D721Med (cell line): ENCODE measurements around the gene TNK2.
A peak's percentile ranks its signal among the peaks of the same experiment; 100 is the strongest.

Source experiments
- DNase-seq: peaks from one replicate; pipeline ENCODE4 v3.0.0; 2011; ENCODE audit warnings: low spot score; ENCODE audit not compliant: insufficient read length
- FAIRE-seq: peaks from 2 replicates; lab custom pipeline; 2011; peaks lifted over from hg19 to GRCh38; lab: Jason Lieb, UNC
- TF ChIP-seq, protein P1 (sequence below): IDR thresholded peaks from 2 replicates; pipeline ENCODE4 v1.5.1; 2012; ENCODE audit warnings: mild to moderate bottlenecking, control low read depth; ENCODE audit not compliant: insufficient read depth; ENCODE audit errors: missing control alignments

The TNK2 gene

DNA sequence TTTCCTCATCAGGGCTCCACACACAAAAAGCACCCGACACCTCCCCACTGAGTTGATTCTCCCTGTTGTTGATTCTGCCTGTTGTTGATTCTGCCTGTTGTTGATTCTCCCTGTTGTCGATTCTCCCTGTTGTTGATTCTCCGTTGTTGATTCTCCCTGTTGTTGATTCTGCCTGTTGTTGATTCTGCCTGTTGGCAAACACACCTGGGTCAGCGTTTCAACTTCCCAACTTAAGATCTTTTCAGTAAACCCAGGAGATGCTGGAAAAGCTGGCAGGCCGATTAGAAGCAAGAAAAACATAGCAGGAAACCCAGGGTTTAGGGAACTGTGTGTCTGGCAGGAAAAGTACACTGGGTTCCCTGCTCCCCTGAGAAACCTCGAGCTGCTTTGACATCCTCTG is 47.9 kb downstream of the TNK2 start:
- FAIRE-seq: no peak
- TF ChIP-seq, protein P1, sequence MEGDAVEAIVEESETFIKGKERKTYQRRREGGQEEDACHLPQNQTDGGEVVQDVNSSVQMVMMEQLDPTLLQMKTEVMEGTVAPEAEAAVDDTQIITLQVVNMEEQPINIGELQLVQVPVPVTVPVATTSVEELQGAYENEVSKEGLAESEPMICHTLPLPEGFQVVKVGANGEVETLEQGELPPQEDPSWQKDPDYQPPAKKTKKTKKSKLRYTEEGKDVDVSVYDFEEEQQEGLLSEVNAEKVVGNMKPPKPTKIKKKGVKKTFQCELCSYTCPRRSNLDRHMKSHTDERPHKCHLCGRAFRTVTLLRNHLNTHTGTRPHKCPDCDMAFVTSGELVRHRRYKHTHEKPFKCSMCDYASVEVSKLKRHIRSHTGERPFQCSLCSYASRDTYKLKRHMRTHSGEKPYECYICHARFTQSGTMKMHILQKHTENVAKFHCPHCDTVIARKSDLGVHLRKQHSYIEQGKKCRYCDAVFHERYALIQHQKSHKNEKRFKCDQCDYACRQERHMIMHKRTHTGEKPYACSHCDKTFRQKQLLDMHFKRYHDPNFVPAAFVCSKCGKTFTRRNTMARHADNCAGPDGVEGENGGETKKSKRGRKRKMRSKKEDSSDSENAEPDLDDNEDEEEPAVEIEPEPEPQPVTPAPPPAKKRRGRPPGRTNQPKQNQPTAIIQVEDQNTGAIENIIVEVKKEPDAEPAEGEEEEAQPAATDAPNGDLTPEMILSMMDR: no peak
- no peak for DNase-seq

DNA sequence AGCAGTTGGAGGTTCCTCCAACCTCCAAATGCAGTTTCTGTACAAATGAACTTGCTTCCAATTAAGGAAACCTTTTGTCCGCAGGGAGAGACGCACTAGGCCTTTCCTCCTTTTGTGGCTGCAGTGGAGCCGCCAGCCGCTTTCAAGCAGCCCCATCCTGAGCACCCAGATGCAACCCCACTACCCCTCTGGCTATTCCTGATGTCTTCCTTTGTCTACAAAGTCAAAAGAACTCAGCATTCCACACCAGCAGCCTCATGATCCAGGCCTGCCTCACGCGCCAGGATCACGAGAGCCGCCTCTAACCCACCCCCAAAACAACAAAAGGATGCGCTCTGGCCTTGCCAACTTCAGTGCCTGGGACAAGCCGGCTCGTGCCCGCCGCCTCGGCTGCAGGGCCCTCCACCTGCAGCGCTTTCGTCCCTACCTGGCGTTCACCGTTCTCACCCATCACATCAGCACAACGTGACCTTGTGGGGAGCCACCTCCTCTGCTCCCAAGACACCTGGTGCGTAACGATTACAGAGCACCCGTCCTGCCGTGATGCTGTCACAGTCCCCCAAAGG is 48.4 kb downstream of the TNK2 start:
- DNase-seq: no peak
- FAIRE-seq: no peak
- TF ChIP-seq, protein P1: no peak

DNA sequence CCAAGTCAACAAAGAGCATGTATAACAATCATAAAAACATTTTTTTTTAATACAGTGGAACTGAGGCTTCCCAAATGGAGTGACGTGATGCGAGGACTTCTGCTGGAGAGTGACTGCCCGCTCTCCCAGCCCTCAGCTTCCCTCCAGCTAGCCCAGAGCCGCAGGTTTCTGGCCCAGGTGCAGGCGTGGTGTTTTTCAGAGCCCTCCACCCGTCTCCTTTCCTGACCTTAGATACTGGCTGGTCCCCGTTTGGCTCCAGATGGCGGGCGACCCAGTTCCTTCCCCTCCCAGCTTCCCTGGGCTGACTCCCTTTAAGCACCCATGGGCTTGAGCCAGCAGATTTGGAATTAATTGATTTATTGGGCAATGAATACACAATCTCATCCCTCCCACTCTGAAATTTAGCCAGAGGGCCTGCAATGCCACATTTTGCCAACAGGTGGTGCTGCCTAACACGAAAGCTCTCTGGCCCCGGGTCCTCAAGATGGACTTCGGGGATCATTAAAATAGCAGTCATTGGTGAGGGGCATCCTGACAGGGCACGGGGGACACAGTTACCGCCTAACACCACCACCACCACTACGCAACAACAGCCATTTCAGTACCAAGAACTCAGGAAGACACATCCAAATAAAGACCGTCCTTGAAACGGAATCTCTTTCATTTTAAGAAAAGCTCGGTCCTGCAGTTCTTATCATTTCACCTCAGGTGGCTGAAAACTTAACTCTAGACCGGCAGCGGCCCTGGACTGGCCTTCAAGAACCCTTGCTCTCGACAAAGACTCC is 49.1 kb downstream of the TNK2 start:
- DNase-seq (peak; percentile 91), FAIRE-seq (no peak)
- TF ChIP-seq, protein P1: peak; percentile 97

DNA sequence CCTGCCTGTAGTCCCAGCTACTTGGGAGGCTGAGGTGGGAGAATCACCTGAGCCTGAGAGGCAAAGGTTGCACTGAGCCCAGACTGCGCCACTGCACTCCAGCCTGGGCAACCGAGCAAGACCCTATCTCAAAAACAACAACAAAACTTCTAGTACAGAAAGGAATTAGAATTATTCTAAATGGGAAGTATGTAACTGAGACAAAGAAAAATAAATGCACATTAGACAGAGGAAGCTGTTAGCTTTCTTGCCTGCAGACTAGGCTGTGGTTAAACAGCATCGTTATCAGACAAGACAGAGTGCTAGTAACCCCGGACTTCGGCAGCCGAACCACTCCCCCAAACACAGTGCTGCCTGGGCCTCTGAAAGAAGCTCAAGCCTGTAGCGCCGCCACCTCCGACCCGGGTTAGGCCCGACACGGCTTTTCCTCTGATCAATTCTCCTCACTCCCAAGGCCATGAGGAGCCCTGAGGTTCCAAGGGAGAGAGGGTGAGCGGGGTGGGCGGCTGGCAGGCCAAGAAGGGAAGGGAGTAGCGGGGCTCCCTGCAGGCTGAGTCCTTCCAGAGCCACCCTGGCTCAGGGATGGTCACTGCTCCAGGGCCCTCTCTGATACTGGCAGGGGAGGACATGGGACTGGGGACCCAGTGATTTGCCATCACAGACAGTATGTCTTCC is 51.8 kb downstream of the TNK2 start:
- TF ChIP-seq, protein P1: no peak
- FAIRE-seq (no peak), DNase-seq (no peak)

DNA sequence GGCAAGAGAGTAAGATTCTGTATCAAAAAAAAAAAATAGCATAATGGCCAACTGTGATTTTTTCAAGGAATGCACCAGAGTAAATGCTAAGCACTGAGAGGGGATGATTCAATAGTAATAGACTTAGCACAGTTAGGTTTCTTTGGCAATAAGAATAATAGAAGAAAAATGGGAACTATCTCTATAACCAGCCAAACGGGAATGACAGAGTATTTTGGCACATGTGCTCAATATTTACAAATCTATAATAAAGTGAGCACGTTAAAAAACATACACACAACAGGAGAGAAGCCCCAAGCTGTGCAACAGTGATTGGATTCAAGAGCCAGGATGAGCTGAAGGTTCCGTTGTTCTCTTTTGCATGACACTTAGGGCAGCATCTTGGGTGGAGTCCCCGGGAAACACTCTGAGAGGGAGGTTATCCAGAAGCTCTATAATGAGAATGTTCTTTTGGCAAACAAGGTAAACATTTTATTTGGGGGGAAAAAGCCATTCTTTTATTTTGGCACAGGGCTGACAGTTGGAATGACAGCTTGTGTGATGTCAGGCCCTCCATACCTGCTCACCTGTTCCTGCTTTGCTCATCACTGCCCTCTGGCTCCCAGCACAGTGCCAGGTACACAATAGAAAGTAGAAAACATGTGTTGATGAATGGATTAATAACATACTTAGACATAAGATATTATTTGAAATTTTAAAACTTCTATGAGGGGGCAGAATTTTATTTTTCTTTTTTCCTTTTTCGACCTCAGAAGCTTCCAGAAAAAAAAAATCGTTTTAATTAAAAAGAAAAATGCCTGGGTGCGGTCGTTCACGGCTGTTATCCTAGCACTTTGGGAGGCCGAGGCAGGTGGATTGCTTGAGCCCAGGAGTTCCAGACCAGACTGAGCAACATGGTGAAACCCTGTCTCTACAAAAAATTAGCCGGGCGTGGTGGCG is 52.6 kb downstream of the TNK2 start:
- DNase-seq (no peak), FAIRE-seq (no peak)
- TF ChIP-seq, protein P1: no peak

DNA sequence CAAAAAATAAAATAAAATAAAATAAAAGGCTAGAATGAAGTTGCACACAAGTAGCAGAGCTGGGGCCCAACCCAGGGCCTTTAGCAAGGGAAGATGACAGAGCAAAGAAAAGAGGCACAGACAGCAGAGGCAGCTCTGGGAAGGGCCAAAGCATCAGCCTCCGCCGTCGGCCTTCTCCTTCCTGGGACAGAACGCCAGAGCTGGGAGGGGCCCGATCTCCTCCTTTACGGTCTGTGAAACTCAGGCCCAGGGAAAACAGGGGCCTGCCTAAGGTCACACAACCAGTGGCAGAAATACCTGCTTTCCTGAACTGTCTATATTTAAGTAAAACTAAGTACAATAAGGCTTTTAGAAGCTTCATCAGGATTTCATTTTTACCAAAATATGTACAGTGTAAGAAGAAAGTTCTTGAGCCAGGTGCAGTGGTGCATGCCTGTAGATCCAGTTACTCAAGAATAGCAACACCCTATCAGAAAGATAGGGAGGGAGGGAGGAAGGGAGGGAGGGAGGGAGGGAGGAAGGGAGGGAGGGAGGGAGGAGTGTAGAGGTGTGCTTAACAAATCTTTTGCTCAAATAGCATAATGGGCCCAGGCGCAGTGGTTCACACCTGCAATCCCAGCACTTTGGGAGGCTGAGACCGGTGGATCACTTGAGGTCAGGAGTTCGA is 53.6 kb downstream of the TNK2 start:
- no peak for DNase-seq
- FAIRE-seq: no peak
- TF ChIP-seq, protein P1: no peak
